Cerebellar cortex (tissue), 1 donor: ENCODE data around the gene LMAN2.
A peak's percentile ranks its signal among the peaks of the same experiment; 100 is the strongest.

Experiments used
- DNase-seq: peaks from one replicate; pipeline ENCODE4 v3.0.0-alpha.2; 2015; ENCODE audit warnings: low spot score

The LMAN2 gene

GRCh38 chr5:177351392-177352329 lies at the start of gene LMAN2:
Gene LMAN2 (minus strand): TSS chr5:177351668. CDS start chr5:177351647, 21 bp downstream.
- DNase-seq: peak; percentile 97

- DNase-seq: no peak
Observed at GRCh38 chr5:177399997-177400868, 48.8 kb upstream of the LMAN2 start, which contains the start of gene PFN3. Gene PFN3 (minus strand): TSS chr5:177400661. CDS start chr5:177400576, 85 bp downstream.

GRCh38 chr5:177397875-177398390 lies 46.5 kb upstream of the LMAN2 start:
- DNase-seq: no peak

GRCh38 chr5:177396807-177397206 lies 45.3 kb upstream of the LMAN2 start:
- no peak for DNase-seq

GRCh38 chr5:177396078-177396477 lies 44.6 kb upstream of the LMAN2 start:
- no peak for DNase-seq

- DNase-seq: no peak
Observed at GRCh38 chr5:177393990-177394389, 42.5 kb upstream of the LMAN2 start.

- no peak for DNase-seq
Observed at GRCh38 chr5:177393206-177393765, 41.8 kb upstream of the LMAN2 start.

GRCh38 chr5:177392765-177393164 lies 41.3 kb upstream of the LMAN2 start:
- no peak for DNase-seq

GRCh38 chr5:177390363-177391300 lies 39.2 kb upstream of the LMAN2 start:
- DNase-seq: peak; percentile 88

GRCh38 chr5:177389241-177390169 lies 38.0 kb upstream of the LMAN2 start:
- no peak for DNase-seq

GRCh38 chr5:177388521-177389052 lies 37.1 kb upstream of the LMAN2 start:
- DNase-seq: no peak

- no peak for DNase-seq
Observed at GRCh38 chr5:177387405-177387804, 35.9 kb upstream of the LMAN2 start.

GRCh38 chr5:177386542-177386941 lies 35.1 kb upstream of the LMAN2 start:
- DNase-seq: no peak

- no peak for DNase-seq
Observed at GRCh38 chr5:177385720-177386119, 34.3 kb upstream of the LMAN2 start.

GRCh38 chr5:177384134-177384533 lies 32.7 kb upstream of the LMAN2 start, which contains the start of gene SLC34A1:
Gene SLC34A1 (plus strand): TSS chr5:177384434. CDS start chr5:177385742, 1,308 bp downstream.
- no peak for DNase-seq

GRCh38 chr5:177383181-177383580 lies 31.7 kb upstream of the LMAN2 start:
- DNase-seq: no peak

GRCh38 chr5:177382423-177383029 lies 31.1 kb upstream of the LMAN2 start:
- peak; percentile 94 for DNase-seq

GRCh38 chr5:177380805-177381126 lies 29.3 kb upstream of the LMAN2 start:
- no peak for DNase-seq
